ENCODE data around the gene LTB4R.

- no peak for TF ChIP-seq CTCF (conservative IDR thresholded peaks at IDR 0.05)
- TF ChIP-seq ZFX (IDR thresholded peaks at IDR 0.05): no peak
Observed at GRCh38 chr14:24324024-24324423, 12.7 kb downstream of the LTB4R start.

Data from C4-2B (cell line).